HG03469 (cell line): ENCODE measurements around the gene MATN4.

ENCODE experiments used
- ATAC-seq: cut with Tn5 transposase; IDR thresholded peaks from one replicate; pipeline ENCODE4 v1.9.1; 2021; ENCODE audit warnings: mild to moderate bottlenecking, moderate library complexity, moderate number of reproducible peaks; ENCODE audit not compliant: unreplicated experiment

The MATN4 gene

GRCh38 chr20:45293041-45294002, 14.8 kb downstream of the MATN4 start:
- ATAC-seq = no peak

GRCh38 chr20:45292343-45292742, 15.8 kb downstream of the MATN4 start:
- no peak for ATAC-seq

- no peak for ATAC-seq
Observed at GRCh38 chr20:45291526-45291925, 16.6 kb downstream of the MATN4 start.

- ATAC-seq = no peak
Observed at GRCh38 chr20:45290677-45291355, 17.3 kb downstream of the MATN4 start.

- no peak for ATAC-seq
Observed at GRCh38 chr20:45289942-45290676, 18.0 kb downstream of the MATN4 start.

GRCh38 chr20:45288860-45289259, 19.2 kb downstream of the MATN4 start:
- no peak for ATAC-seq

- ATAC-seq = no peak
Observed at GRCh38 chr20:45288376-45288775, 19.7 kb downstream of the MATN4 start.

GRCh38 chr20:45283551-45284057, 24.5 kb downstream of the MATN4 start:
- ATAC-seq = no peak

- ATAC-seq = no peak
Observed at GRCh38 chr20:45282700-45283550, 25.2 kb downstream of the MATN4 start.

- no peak for ATAC-seq
Observed at GRCh38 chr20:45279992-45280391, 28.1 kb downstream of the MATN4 start.

GRCh38 chr20:45275338-45275737, 32.8 kb downstream of the MATN4 start:
- ATAC-seq = no peak

GRCh38 chr20:45269754-45270270, 38.3 kb downstream of the MATN4 start:
- ATAC-seq = no peak

GRCh38 chr20:45269056-45269455, 39.0 kb downstream of the MATN4 start:
- ATAC-seq = no peak

- ATAC-seq = no peak
Observed at GRCh38 chr20:45268531-45268930, 39.6 kb downstream of the MATN4 start.

GRCh38 chr20:45266977-45267376, 41.1 kb downstream of the MATN4 start:
- no peak for ATAC-seq

GRCh38 chr20:45263556-45264266, 44.4 kb downstream of the MATN4 start:
- no peak for ATAC-seq

GRCh38 chr20:45258664-45259063, 49.4 kb downstream of the MATN4 start:
- ATAC-seq = no peak

- ATAC-seq = no peak
Observed at GRCh38 chr20:45258259-45258658, 49.8 kb downstream of the MATN4 start.

GRCh38 chr20:45257711-45258110, 50.4 kb downstream of the MATN4 start:
- ATAC-seq = no peak
